ENCODE data around the gene SPG11. TPM values are rescaled to one million over a fixed set of nuclear protein-coding genes. Genes with fewer than 3 reads are reported as not detected.
"Not testable (repeated sequence)": the region's sequence is repeated elsewhere in the genome, so short reads cannot be mapped to it uniquely, and the experiment has no call there.

The SPG11 gene
- total RNA-seq, 2 donors from 2014 or later = 90.9 to 99.3 TPM

DNA sequence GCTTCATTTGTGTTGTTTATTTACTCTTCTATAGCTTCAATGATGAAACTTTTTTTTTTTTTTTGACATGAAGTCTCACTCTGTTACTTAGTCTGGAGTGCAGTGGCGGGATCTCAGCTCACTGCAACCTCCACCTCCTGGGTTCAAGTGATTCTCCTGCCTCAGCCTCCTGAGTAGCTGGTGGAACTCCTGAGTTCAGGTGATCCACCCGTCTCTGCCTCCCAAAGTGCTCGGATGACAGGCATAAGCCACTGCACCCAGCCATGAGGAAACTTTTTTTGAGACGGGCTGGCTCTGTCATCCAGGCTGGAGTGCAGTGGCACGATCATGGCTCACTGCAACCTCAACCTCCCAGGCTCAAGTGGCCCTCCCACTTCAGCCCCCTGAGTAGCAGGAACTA is 131.2 kb downstream of the SPG11 start:
- H3K27ac Mint-ChIP-seq = peak overlapping the region; percentile 27 to 89
- H3K9me3 Mint-ChIP-seq; ATAC-seq; DNase-seq (ENCODE audit: low spot score in 2 of 2): not testable (repeated sequence)
- H3K36me3 Mint-ChIP-seq = peaks cover 7 to 15% of the 10 kb centered on the region in 2 donors

GRCh38 chr15:44530653-44531052 is 132.8 kb downstream of the SPG11 start:
- DNase-seq (ENCODE audit: low spot score in 2 of 2) (no peak), ATAC-seq (peak in 1 of 2 donors; percentile 31)
- peak overlapping the region in 1 of 2 donors; percentile 45 for H3K27ac Mint-ChIP-seq
- no peaks in the 10 kb centered on the region for H3K9me3 Mint-ChIP-seq
- H3K36me3 Mint-ChIP-seq = peaks cover under 1 to 8% of the 10 kb centered on the region in 2 donors

GRCh38 chr15:44529864-44530604 is 133.4 kb downstream of the SPG11 start:
- DNase-seq (ENCODE audit: low spot score in 2 of 2) (no peak), ATAC-seq (no peak)
- Mint-ChIP-seq H3K9me3 (no peaks in the 10 kb centered on the region), H3K27ac (peak overlapping the region; percentile 45), H3K36me3 (peaks cover 0 to 3% of the 10 kb centered on the region in 2 donors)

DNA sequence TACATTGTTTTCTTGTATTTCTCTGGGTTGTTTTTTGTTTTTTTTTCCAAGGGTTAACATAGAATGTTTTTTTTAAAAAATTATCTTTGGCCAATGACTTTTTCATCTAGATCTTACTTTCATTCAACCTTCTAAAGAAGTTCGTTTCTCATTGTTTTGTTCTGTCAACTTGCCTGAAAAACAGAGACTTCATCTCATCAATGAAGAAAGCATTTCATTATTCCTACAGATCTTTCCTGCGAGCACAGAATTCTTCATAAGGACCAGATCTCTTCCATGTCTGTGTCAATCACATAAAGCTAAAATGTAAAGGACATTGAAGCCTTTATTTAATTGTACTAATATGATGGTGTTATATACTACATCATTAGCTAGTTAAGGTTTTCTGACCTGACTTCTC is 136.2 kb downstream of the SPG11 start:
- no peaks in the 10 kb centered on the region for H3K36me3 Mint-ChIP-seq
- no peak overlapping the region for H3K27ac Mint-ChIP-seq
- ATAC-seq = no peak
- H3K9me3 Mint-ChIP-seq = no peaks in the 10 kb centered on the region
- no peak for DNase-seq (ENCODE audit: low spot score in 2 of 2)

- DNase-seq (ENCODE audit: low spot score in 2 of 2) = no peak
- Mint-ChIP-seq H3K9me3 (no peaks in the 10 kb centered on the region), H3K36me3 (no peaks in the 10 kb centered on the region), H3K27ac (no peak overlapping the region)
- ATAC-seq = no peak
Measured at GRCh38 chr15:44525018-44525417, 138.4 kb downstream of the SPG11 start.

DNA sequence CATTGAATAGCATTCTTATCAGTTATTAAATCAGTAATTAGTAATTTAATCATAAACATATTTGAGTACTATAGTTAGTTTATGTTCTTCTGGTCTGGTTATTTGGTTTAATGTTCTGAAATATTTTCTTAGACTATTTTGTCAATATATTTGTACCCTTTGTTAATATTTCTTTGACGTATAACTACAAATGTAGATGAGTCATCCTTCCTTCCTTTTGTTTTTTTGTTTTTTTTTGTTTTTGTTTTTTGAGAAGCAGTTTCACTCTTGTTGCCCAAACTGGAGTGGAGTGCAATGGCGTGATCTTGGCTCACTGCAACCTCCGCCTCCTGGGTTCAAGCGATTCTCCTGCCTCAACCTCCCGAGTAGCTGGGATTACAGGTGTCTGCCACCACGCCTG is 143.9 kb downstream of the SPG11 start:
- DNase-seq (ENCODE audit: low spot score in 2 of 2) (no peak), ATAC-seq (no peak)
- H3K36me3 Mint-ChIP-seq = peaks cover 0 to 14% of the 10 kb centered on the region in 2 donors
- H3K9me3 Mint-ChIP-seq = no peaks in the 10 kb centered on the region
- no peak overlapping the region for H3K27ac Mint-ChIP-seq

DNA sequence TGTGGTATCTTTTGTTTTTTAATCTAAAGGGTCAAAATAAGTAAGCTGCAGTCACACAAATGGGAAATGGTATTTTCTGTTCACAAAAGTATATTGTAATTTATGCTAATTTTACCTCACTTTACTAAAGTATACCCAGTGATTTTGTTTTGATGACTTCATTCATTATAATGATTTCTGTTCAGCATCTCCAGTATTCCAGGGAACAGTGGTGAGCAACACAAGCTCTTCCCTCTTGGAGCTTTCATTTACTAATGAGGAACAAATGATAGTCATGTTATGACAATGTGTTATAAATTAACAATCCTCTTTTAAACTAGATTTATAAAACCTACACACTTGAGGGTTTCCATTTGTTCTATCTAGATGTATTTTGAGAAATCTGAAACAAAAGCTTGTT is 147.0 kb downstream of the SPG11 start:
- DNase-seq (ENCODE audit: low spot score in 2 of 2) (no peak), ATAC-seq (no peak)
- Mint-ChIP-seq H3K27ac (no peak overlapping the region), H3K36me3 (peaks cover 0 to 14% of the 10 kb centered on the region in 2 donors), H3K9me3 (no peaks in the 10 kb centered on the region)

Other genes with a start within 250 kb of the SPG11 start
- gene CTDSPL2, start 236.0 kb downstream of the SPG11 start, total RNA-seq = 100 to 1,000 TPM in 1 of 2 donors, 10 to 100 TPM in 1; 84.9 to 107 TPM
- gene EIF3J, start 126.5 kb downstream of the SPG11 start, total RNA-seq = 10 to 100 TPM; 74.8 to 78.0 TPM
- gene PATL2, start 47.7 kb upstream of the SPG11 start, total RNA-seq = 10 to 100 TPM; 12.4 to 30.7 TPM
- 1,000 to 10,000 TPM; 4,139 to 6,333 TPM for gene B2M, start 47.9 kb upstream of the SPG11 start, total RNA-seq
- 10 to 100 TPM; 60.8 to 68.8 TPM for gene TRIM69, start 72.9 kb upstream of the SPG11 start, total RNA-seq